GM21529 (cell line): Measurements from ENCODE around the gene MTUS2.
"Not testable (repeated sequence)": the region's sequence is repeated elsewhere in the genome, so short reads cannot be mapped to it uniquely, and the experiment has no call there.

Experiments used
- ATAC-seq: cut with Tn5 transposase; IDR thresholded peaks from one replicate; pipeline ENCODE4 v1.9.1; 2021; ENCODE audit not compliant: unreplicated experiment

Gene MTUS2

DNA sequence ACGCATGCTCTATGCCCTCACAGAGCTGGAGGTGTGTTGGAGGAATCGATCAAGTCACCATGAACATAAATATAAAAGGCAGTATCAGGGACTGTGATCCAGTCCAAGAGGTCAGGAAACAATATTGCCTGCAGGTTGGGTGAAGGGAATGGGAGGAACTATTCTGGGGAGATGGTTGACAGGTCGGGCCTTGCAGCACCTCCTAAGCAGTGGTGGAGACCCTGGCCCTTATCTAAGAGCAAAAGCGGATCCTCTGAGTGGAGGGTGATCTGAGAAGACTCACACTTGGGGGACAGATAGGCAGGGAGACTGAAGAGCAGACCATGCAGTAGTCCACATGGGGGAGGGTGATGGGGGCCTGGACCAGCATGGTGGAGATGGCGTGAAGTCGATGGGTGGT is 561.9 kb downstream of the MTUS2 start:
- no peak for ATAC-seq

DNA sequence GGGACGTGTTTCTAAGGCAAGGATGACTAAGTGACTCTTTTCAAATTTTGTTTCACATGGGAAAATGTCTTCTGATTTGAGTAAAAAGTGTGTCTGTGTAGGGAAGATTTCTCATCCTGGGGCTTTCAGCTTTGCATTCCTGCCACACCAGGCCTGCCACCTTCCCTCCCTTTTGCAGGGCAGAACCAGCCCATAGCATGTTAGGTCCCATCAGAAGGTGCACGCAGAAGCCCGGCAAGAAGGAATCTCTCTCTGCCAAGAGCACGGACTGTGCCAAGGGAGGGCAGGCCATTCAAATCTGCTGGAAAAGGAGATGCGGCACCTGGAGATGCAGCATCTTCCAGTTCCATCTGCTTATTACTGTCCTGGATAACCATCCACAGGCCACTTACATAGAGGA is 563.3 kb downstream of the MTUS2 start:
- ATAC-seq: no peak

DNA sequence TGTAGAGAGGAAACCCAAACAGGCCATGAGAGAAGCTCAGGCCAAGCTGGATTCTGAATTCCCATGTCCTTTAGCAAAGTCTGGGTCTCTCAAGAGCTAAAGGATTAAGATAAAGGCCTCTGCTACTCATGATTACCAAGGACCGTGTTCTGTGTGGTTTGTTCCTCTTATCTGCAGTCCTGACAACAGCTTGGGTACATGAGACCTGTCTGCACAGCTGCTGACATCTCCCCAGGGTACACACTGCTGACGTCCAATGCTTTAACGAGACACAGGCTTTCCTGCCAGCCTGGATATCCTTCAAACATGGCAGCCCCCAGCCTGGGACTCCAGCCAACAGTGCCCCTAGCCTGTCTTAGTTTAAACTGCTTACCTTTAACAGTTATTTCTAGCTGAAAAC is 564.3 kb downstream of the MTUS2 start:
- ATAC-seq: no peak

GRCh38 chr13:29384871-29385270 is 564.7 kb downstream of the MTUS2 start:
- ATAC-seq: no peak

DNA sequence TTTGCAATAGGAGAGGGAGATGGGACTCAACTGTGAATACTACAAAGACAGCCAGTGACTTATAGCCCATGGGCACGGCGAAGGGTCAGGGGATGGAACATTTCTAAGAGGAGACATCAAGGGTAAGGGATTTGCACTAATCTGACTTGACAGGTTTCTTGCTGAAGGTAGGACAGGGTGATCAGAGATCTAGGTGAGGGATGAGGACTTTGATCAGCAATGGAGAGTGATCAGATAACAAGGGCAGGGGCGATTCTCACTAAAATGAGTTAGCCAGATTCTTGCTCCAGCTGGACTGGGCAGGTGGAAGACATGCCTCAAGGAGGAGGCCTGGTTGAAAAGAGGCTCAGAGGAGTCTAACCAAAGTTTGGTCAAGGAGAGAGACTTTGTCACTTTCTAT is 566.1 kb downstream of the MTUS2 start:
- no peak for ATAC-seq

GRCh38 chr13:29390598-29390997 is 570.5 kb downstream of the MTUS2 start:
- ATAC-seq: not testable (repeated sequence)

DNA sequence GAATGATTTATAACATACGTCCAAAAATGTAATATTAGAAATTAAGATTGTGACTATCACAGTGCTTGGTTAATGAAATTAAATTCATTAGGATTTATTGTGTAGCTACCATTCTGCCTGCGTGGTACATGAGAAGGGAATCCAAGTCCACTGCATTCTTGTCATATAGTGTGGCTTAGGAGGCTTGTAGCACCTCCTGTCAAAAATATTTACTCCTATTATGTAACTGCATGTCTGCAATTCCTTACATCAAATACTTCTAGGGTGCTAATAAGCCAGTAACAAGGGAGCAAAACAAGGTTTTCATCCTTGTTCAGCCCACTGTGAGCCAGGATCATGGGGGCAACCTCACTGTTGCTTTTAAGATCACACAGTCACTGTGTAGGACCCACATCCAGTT is 576.3 kb downstream of the MTUS2 start:
- no peak for ATAC-seq

DNA sequence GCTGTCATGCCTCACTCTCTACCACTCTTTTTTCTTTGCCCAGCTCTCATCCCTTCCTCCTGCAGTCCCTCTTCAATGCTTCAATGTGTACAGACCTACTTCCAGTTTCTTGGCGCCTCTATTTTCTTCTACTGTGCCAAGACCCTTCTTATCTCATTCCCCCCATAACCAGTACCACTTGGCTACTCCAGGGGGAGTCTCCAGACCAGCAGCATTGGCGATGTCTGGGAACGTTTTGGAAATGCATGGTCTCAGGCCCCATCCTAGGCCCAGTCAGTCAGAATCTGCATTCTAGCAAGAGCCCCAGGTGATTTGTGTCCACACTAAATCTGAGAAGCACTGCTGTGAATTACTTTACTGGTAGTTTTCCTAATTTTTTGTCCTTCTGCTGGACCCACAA is 577.1 kb downstream of the MTUS2 start:
- no peak for ATAC-seq

DNA sequence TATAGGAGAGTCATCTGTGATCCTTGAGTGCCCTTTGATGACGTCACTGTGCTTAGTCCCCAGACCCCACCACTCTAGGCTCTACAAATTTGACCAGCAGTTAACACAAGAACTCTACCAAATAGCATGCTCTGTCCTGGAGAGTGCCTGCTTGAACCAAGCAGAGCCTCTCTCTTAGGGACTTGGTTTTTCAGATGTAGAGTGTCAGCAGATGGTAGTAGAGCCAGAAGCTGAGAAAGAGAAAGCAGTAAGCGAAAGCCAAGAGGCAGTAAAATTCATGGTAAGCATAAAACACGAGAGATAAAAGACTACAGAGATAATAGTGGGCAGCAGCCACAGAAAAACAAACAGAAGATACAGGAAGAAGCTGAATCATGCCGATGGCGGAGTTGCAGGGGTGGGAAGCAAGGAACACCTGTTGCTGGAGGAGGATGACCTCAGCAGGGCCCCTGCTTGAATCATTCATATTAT is 582.1 kb downstream of the MTUS2 start:
- ATAC-seq: no peak

- no peak for ATAC-seq
These were observed 585.3 kb downstream of the MTUS2 start for GRCh38 chr13:29405401-29405800.

DNA sequence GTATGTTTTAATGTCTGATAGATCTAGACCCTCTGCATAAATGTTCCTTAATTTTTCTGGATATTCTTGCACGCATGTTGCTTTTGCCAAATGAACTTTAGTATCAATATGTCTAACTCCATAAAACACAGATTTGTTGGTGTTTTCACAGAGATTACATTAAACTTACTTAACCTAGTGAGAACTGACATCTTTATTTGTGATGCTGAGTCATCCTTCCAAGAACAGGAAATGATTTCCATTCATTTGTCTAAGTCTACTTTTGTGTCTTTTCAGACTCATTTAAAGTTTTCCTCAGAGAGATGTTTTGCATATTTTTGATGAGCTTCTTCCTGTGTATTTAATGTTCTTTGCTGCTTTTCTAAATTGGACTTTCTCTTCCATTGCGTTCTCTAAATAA is 591.3 kb downstream of the MTUS2 start:
- ATAC-seq: no peak

- ATAC-seq: no peak
These were observed 597.9 kb downstream of the MTUS2 start for GRCh38 chr13:29418026-29418425.

DNA sequence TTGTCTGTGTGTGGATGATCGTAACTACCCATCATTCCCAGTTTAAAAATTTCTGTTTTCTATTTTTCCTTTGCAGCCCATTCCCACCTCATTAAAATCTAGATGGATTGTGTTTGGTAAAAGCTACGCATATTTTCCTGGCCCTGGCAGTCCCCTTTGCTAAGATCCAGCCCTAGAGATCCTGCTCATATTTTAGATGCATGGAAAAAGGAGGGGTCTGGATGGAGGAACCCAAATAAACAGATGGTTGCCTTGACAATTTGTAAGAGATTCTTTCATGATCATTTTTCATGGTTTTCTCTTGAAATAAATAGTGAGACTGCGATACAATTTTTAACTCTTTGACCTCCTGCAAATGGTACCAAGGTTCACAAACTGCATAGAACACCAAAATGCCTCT is 601.0 kb downstream of the MTUS2 start:
- no peak for ATAC-seq

DNA sequence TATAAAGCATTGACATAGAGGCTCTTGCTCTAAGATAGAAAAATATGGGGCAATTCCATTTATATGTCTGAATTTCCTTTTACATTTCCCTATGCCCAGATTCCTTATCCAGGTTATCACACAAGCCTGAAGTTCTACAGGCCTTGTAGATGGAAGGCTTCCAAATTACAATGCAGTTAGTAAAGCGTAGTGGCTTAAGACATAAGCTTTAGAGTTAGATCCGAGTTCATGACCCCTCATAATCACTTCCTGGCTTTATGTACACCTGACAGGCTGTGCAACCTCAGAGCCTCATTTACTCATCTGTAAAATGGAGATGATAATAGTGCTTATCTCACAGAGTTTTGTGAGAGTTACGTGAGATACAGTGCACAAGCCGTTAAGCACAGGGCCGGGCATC is 601.9 kb downstream of the MTUS2 start:
- ATAC-seq: no peak

GRCh38 chr13:29423050-29423449 is 602.9 kb downstream of the MTUS2 start:
- no peak for ATAC-seq

DNA sequence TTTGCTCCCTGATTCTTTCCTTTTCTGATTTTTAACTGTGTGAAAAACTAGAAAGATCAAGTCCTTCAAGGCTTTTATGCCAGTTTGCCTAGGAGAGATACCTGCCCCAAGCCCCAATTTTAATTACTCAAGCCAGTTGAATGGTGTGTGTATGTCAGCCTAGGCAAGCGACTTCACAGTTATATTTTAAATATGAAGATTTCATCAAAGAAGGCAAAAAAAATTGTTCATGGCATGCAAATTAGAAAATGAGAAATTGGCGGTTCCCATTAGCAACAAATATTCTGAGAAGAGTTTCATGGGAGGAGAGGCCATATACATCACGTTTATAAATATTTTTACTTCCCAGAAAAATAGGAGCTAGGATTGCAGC is 607.8 kb downstream of the MTUS2 start:
- no peak for ATAC-seq

GRCh38 chr13:29428310-29429181 is 608.4 kb downstream of the MTUS2 start:
- ATAC-seq: no peak

DNA sequence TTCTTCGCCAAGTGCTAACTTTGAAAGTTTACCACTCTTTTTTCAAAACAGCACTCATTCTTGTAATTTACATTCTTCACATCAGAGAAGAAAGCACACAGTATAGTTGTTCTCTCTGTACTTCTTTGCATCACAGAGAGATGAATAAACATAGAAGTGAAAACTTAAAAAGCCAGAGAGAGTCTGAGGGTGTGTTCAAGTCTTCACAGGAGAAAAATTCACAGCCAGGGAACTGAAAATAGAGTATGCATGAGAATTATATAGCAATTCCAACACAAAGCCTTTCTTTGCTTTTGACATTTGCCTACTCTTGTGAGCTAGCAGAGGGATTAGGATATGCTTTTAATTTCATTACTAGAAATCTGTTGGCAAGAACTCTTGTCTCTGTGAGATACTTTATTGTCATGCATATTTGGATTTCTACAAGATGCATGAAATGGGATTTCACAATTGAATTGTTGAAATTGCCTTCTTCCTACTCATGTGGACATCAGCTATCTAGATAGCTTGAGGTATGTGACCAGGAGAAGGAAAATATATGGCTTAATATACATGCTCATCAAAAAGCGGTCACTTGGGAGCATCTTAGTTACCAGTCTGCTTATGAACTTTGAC is 609.3 kb downstream of the MTUS2 start:
- ATAC-seq: no peak

DNA sequence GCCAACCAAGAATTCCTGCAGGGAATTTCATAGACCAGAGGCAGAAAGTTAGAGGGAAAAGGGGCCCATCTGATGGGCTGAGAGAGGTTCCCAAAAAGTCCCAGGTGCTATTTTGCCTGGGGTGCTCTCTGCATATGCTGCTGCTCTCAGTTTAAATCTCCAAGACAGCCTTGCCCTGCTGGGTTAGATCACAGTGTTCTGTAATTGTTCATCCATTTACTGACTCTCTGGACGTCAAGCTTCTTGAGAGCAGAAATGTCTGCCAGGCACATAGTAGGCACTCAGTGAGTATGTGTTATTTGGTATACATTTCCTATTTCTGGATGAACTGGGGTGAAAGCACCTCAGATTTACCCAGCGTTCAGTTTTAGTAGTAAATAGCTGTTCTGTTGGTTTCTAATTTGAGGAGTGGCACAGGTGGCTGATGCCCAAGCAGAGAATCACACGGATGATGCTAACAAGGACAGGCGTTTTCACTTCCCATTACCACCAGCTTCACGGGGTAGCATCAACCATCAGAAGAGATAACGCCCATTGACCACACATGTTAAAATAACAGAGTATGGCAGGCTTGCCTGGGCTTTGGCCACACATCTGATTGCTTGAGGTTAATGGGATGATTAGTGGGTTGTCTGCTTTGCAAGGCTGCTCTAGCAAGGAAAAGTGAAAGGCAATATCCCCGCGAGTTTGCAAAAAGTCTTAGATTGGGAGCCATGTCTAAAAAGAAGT is 614.2 kb downstream of the MTUS2 start:
- ATAC-seq: no peak

- no peak for ATAC-seq
These were observed 615.2 kb downstream of the MTUS2 start for GRCh38 chr13:29435125-29435911.

DNA sequence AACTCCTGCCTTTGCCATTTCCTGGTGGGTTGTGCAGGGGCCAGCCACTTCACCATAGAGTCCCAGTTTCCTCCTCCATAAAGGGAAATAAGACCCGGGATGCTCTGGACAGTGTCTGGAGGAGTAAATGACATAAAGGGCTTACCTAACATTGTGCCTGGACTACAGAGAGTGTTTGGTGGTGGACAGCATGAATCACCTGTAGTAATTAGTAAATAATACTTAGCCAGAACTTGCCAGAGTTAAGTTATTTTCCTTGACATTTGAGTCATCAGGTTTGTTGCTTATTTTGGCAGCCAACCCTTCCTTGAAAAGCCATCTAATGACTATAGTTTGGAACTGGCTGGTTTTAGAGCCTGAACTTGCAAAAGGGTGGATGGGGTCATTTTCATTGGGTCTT is 616.2 kb downstream of the MTUS2 start:
- no peak for ATAC-seq
